Activated T-helper 2 cell treated with anti-CD3 and anti-CD28 coated beads, Interferon-gamma antibody, Interleukin-2, Interleukin-4, amounts not matched to agents 10 μg/mL and 5 μg/mL and 100 μg/mL, durations not matched to agents 14 hours and 24 hours and 36 hours (primary cell): ENCODE data around the gene HMGXB3. TPM values are rescaled to one million over a fixed set of nuclear protein-coding genes. Genes with fewer than 3 reads are reported as not detected.

Source experiments
- DNase-seq: peaks from one replicate; pipeline ENCODE4 v3.0.0; 2021; ENCODE audit warnings: low spot score
- H3K27ac Mint-ChIP-seq: one replicate; pipeline ENCODE4 v1.8.0; 2021; ENCODE audit warnings: mixed read lengths
- H3K27me3 Mint-ChIP-seq: one replicate; pipeline ENCODE4 v1.8.0; 2021; ENCODE audit warnings: low read depth, mixed read lengths
- H3K36me3 Mint-ChIP-seq: one replicate; pipeline ENCODE4 v1.8.0; 2021; ENCODE audit warnings: low read depth, mixed read lengths
- H3K4me1 Mint-ChIP-seq: one replicate; pipeline ENCODE4 v1.8.0; 2021; ENCODE audit warnings: low read depth, mixed read lengths
- H3K4me3 Mint-ChIP-seq: one replicate; pipeline ENCODE4 v1.8.0; 2021; ENCODE audit warnings: low read depth, mild to moderate bottlenecking, moderate library complexity, mixed read lengths
- H3K9me3 Mint-ChIP-seq: one replicate; pipeline ENCODE4 v1.8.0; 2021; ENCODE audit warnings: mixed read lengths
- intact Hi-C: fragments of 100-400 bp; cut with micrococcal nuclease; formaldehyde crosslinking; loops from one replicate; pipeline ENCODE4 v1.15.1; 2023
- total RNA-seq: library from RNA; stranded (reverse); gene quantifications from 2 replicates; pipeline ENCODE4 v1.2.3, GENCODE V29; 2022

HMGXB3 gene
- total RNA-seq, 1 donor from 2014 or later, result 39.6 TPM

DNA sequence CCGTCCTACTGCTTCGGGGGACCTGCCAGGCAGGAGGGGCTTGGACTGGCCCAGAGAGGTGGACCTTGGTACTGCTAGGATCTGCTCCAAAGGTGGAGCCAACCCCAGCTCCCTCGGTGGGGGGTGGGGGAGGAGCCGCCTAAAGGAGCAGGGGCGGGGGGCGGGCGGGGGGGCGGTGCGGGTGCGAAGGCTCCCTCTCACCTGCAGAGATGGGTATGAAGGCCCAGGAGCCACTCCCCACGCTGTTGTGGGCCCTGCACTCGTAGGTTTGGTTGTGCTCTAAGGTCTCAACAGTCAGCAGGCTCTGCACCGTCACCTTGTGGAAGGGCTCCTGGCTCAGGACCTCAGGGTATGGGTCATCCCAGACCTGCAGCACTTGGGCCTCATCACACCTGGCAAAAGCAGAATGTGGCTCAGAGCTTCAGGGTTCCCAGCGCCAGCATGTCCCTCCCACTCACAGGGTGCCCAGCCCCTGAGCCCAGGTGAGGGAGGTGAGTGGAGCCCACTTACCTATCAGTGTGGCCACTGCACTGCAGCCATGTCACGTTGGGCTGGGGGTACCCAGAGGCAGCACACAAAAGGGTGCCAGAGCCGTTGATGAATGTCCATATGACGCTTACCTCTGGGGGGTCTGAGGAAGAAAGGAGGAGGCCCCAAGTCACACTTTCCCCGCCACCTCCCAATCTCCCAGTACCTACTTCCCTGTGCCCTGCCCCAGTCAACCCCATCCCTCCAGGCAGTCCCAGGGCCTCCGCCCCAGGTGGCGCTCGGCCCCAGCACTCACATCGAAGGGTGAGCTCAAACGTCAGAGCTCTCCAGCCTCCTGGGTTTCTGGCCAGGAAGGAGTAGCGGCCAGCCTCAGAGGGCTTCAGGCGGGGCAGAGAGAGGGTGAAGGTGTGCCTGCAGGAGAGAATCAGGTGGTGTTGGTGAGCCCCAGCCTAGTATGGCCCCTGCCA lies 69.4 kb downstream of the HMGXB3 start:
- H3K27ac Mint-ChIP-seq, result no peak overlapping the region
- no peak for DNase-seq
- no peaks in the 10 kb centered on the region for H3K27me3 Mint-ChIP-seq
- H3K4me1 Mint-ChIP-seq, result peaks cover 21% of the 10 kb centered on the region
- intact Hi-C loops, result loop anchor here (5.0 kb wide), 1 partner anchor 68 kb away; the partner anchor contains the start of genes HMGXB3 and TIGD6
- H3K4me3 Mint-ChIP-seq, result no peak overlapping the region
- H3K36me3 Mint-ChIP-seq, result no peaks in the 10 kb centered on the region
- no peaks in the 10 kb centered on the region for H3K9me3 Mint-ChIP-seq

DNA sequence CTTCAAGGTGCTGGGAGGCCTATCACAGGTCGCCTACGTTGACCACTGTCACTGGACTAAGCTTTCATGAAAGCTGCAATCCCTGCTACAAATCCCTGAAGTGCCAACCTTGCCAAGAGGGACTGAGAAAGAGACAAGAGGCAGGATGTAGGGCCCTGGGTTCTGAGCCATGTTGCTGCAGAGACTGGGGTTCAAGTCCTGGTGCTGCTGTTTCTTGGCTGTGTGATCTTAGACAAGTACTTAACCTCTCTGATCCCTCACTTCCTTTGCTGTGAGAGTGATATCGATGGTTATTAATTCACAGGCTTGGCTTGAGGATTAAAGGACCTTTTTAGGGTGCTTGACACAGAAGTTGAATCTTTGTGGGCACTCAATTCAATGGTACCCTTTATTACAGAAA lies 70.3 kb downstream of the HMGXB3 start:
- no peaks in the 10 kb centered on the region for H3K27me3 Mint-ChIP-seq
- H3K4me1 Mint-ChIP-seq, result peaks cover 21% of the 10 kb centered on the region
- intact Hi-C loops, result no loop called here
- no peak overlapping the region for H3K27ac Mint-ChIP-seq
- H3K36me3 Mint-ChIP-seq, result no peaks in the 10 kb centered on the region
- no peak for DNase-seq
- H3K4me3 Mint-ChIP-seq, result no peak overlapping the region
- no peaks in the 10 kb centered on the region for H3K9me3 Mint-ChIP-seq

DNA sequence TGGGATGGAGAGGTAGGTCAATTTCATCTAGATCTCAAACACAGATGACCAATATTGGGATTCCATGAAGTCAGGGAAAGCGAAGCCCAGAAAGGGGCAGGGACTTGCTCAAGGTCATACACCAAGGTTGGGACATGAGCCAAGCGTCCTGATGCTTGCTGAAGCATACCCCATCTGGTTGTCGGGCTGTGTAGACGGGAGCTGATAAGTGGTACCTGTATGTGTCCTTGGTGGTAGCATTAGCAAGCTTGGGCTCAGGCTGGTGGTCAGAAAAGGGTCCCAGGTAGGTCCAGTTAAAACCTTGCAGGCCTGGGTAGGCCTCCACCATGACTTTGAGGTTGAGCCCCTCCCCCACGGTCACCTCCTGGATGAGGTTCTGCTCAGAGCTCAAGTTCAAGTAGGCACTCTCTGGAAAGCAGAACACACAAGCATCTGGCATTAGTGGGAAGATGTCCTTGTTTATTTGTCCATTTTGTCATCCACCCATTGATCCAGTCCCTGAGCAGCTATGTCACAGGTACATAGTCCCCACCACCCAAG lies 72.6 kb downstream of the HMGXB3 start:
- H3K4me3 Mint-ChIP-seq, result no peak overlapping the region
- no peak overlapping the region for H3K27ac Mint-ChIP-seq
- H3K27me3 Mint-ChIP-seq, result no peaks in the 10 kb centered on the region
- no peaks in the 10 kb centered on the region for H3K36me3 Mint-ChIP-seq
- H3K4me1 Mint-ChIP-seq, result peaks cover 5% of the 10 kb centered on the region
- no peak for DNase-seq
- H3K9me3 Mint-ChIP-seq, result no peaks in the 10 kb centered on the region
- intact Hi-C loops, result no loop called here

DNA sequence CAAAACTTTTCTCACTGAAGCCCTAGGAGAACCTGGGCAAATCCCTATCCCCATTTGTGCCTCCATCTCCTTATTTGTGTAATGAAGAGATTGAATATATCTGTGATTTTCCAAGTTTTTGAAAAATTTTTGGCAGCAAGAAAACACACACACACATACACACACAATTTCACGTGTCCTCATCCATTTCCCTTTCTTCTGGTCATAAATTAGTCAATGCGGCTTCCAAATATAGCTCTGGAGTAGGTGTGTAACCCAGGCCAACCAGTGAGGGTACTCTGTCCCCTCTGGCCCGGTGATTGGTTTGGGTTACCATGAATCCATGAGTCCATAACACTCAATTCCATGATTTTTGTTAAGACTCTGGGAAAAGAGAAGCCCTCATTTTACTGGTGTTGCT lies 73.1 kb downstream of the HMGXB3 start:
- intact Hi-C loops, result no loop called here
- Mint-ChIP-seq H3K27me3 (no peaks in the 10 kb centered on the region), H3K4me1 (peaks cover under 1% of the 10 kb centered on the region), H3K36me3 (no peaks in the 10 kb centered on the region), H3K4me3 (no peak overlapping the region), H3K9me3 (no peaks in the 10 kb centered on the region), H3K27ac (no peak overlapping the region)
- DNase-seq, result no peak

DNA sequence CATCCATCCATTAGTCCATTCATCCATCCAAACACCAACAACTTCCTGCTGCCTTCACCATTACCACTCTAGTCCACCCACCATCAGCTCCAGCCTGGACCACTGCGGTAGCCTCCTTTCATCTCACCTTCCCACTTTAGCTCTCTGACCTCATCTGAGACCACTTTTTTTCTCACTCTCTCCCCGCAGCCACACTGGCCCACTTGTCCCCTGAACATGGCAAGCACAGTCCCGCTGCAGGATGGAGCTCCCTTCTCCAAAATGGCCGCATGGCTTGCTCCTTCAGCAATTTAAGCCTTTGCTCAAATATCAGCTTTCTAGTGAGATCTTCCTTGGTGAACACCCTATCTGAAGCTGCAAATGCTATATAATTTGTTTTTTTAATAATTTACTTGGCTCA lies 74.7 kb downstream of the HMGXB3 start:
- Mint-ChIP-seq H3K27me3 (peaks cover 4% of the 10 kb centered on the region), H3K36me3 (no peaks in the 10 kb centered on the region), H3K27ac (no peak overlapping the region), H3K4me3 (no peak overlapping the region), H3K4me1 (no peaks in the 10 kb centered on the region), H3K9me3 (no peaks in the 10 kb centered on the region)
- no peak for DNase-seq
- intact Hi-C loops, result no loop called here

DNA sequence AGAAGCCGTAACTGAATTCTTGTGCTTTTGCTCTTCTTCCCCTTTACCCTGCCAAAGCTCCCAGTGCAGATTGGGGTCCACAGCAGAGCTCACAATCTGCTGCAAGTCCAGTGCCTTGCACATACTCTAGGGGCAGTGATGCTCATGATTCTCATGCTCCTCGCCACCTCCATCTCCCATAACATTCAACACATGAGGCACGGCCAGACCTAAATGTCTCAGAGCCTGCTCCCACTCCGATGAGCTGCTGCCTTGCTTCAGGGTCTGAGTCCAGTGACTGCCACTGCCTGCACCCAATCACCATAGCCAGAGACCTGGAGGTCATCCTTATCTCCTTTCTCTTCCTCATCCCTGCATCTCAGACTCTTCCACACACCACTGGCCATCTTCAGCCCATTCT lies 75.3 kb downstream of the HMGXB3 start:
- Mint-ChIP-seq H3K27me3 (peaks cover 4% of the 10 kb centered on the region), H3K9me3 (no peaks in the 10 kb centered on the region)

DNA sequence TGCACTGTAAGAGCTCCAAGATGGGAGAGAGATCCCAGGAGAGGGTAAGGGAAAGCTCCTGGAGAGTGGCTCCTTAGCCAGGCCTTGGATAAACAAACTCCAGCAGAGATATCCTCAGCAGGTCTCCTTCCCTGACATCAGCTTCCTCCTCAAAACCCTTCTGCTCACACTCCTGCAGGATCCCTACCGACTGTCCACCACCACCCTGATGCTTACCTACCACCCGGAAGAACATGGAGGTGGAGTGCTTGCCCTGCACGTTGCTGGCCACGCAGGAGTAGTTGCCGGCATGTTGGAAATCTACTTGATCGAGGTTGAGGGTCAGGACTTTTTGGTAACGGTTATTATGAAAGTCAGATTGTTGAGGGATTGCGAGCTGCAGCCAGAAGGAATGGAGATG lies 76.5 kb downstream of the HMGXB3 start:
- peaks cover 2% of the 10 kb centered on the region for H3K4me1 Mint-ChIP-seq
- H3K27ac Mint-ChIP-seq, result no peak overlapping the region
- intact Hi-C loops, result no loop called here

More for the DNA sequence above, 75.3 kb downstream of the HMGXB3 start:
- no peaks in the 10 kb centered on the region for H3K4me1 Mint-ChIP-seq
- intact Hi-C loops, result no loop called here
- H3K36me3 Mint-ChIP-seq, result no peaks in the 10 kb centered on the region
- H3K27ac Mint-ChIP-seq, result no peak overlapping the region
- no peak overlapping the region for H3K4me3 Mint-ChIP-seq
- DNase-seq, result no peak

DNA sequence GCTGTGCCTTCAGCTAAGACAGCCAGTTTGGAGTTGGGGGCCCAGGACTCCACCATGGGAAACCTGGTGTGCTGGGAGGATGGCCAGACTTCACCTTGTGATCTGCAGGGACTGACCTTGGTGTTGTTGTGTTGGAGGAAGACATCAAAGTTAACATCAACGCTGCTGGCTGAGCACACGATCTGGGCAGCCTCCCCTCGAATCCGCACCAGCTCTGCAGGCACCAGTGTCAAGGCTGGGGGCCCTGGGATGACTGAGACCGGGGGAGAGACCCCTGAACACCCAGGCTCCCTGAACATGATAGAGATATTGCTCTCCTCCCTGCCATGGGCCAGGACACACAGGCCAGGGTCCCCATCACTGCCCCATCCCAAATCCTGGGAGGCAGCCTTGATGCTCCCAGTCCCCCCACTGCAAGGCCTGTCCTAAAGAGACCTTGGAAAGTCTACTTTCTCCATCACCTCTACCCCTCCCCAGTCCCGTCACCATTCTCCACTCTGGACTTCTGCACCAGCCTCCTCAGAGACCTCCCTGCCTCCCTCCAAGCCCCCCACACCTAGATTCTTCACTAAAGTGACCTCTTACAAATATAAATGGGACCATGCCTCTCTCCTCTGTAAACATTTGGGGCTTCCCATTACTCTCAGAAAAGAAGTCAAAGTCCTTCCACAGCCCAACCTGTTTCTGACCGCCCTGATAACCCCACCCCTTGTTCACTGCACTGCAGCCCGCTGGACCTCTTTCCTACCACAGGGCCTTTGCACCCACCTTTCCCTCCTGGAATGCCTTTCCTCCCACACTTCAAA lies 77.7 kb downstream of the HMGXB3 start:
- Mint-ChIP-seq H3K9me3 (no peaks in the 10 kb centered on the region), H3K27me3 (peaks cover 7% of the 10 kb centered on the region), H3K36me3 (no peaks in the 10 kb centered on the region), H3K27ac (no peak overlapping the region), H3K4me1 (peaks cover 5% of the 10 kb centered on the region), H3K4me3 (no peak overlapping the region)
- intact Hi-C loops, result no loop called here
- DNase-seq, result no peak

More for the DNA sequence above, 76.5 kb downstream of the HMGXB3 start:
- Mint-ChIP-seq H3K9me3 (no peaks in the 10 kb centered on the region), H3K4me3 (no peak overlapping the region), H3K36me3 (no peaks in the 10 kb centered on the region), H3K27me3 (peaks cover 4% of the 10 kb centered on the region)
- no peak for DNase-seq

DNA sequence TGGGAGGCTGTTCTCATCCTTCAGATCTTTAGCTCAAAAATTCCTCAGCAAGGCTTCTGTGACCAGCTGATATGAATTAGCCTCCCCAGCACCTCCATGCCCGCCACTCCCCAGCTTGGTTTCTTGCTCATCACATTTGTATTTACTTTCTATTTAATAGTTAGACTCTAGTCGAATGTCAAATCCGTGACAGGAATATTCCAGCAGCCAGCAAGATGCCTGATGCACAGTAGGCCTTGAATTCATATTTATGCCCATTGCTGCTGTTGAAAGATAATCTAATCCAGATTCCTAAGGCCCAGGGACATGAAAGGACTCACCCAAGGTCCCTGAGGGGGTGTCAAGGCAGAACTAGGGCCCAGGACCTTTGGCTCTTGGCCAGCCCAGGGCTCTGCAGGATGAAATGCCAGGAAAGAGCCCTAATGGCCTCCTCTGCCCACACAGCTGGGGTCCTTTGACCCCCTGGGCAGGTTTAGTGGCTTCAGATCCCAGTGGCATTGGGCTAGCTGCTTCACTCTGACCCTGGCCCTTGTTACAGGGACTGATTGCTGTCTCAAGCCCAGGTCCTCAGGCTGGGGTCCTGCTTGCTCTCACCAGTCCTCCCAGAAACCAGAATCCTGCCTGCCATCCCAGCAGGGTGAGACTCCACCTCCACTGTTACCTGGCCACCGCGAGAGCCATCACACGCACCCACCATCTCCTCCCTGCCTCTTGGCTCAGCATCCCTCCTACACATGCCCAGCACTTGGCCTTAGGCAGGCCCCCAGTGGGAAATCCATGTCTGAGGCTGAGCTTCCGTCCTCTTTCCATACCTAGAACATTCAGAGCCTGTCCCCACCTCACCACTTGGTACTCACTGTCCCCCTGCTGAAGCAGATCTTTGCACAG lies 78.5 kb downstream of the HMGXB3 start:
- no peak for DNase-seq
- intact Hi-C loops, result no loop called here
- peaks cover 14% of the 10 kb centered on the region for H3K27me3 Mint-ChIP-seq
- no peaks in the 10 kb centered on the region for H3K36me3 Mint-ChIP-seq
- H3K27ac Mint-ChIP-seq, result no peak overlapping the region
- no peak overlapping the region for H3K4me3 Mint-ChIP-seq
- H3K4me1 Mint-ChIP-seq, result peaks cover 5% of the 10 kb centered on the region
- no peaks in the 10 kb centered on the region for H3K9me3 Mint-ChIP-seq

DNA sequence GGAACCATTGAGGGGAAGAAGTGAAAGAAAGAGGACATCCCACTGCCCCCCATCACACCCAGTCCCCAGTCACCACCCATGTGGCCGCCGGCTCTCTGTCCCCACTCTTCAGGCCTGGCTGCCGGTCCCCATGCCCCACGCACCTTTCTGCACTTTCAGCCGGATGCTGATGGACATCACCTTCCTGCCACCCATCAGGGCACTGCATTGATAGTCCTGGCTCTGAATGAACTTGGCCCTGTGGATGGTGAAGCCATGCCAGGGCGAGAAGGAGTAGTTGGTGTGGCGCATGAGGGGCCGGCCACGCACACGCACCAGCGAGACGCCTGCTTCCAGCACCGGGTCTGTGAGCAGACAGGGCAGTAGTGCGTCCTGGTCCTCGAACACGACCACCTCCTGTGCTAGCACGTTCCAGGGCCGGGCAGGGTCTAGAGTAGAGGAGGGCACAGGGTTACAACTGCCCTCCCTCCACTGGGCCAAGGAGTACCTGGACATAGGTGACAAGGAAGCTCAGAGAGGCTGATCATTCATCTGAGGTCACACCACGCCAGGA lies 79.4 kb downstream of the HMGXB3 start:
- Mint-ChIP-seq H3K4me3 (no peak overlapping the region), H3K27me3 (peaks cover 14% of the 10 kb centered on the region), H3K36me3 (no peaks in the 10 kb centered on the region), H3K27ac (no peak overlapping the region), H3K9me3 (no peaks in the 10 kb centered on the region), H3K4me1 (peaks cover 5% of the 10 kb centered on the region)
- intact Hi-C loops, result no loop called here
- no peak for DNase-seq

DNA sequence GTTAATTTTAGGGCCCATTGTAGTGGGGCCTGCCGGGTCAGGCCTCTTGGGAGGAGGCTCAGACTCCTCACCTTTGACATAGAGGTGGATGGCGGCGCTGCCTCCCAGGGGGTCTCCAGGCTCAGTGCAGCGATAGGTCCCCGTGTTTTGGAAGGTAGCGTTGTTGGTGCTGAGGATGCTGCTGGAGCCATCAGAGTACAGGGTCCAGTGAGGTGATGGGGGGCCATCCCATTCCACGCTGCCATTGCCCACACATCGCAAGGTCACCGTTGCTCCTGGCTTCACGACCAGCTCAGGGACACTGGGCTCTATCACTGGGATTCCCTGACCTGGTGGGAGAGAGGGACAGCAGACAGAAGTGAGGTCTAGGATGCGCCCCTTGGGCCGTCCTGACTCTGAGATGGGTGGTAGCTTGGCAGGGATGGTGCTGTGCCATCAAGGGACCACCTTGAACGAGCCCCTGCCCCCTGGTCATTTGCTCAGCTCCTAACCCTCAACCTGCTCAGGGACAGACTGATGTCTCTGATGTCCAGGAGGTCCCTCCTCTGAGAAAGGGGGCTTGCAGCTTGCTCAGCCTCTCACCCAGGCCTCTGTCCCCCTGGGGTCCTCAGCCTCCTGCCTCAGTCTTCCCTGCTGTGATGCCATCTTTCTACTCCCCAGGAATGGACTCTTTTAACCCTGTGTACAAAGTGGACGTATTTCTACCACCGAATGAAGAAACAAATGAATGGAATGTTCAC lies 80.3 kb downstream of the HMGXB3 start:
- Mint-ChIP-seq H3K36me3 (no peaks in the 10 kb centered on the region), H3K27me3 (peaks cover 14% of the 10 kb centered on the region), H3K9me3 (no peaks in the 10 kb centered on the region), H3K4me3 (no peak overlapping the region), H3K27ac (no peak overlapping the region), H3K4me1 (peaks cover 5% of the 10 kb centered on the region)
- no peak for DNase-seq
- intact Hi-C loops, result no loop called here
